Measurements from ENCODE around the gene INPP5B. TPM values are rescaled to one million over a fixed set of nuclear protein-coding genes. Genes with fewer than 3 reads are reported as not detected.
"Not testable (repeated sequence)": the region's sequence is repeated elsewhere in the genome, so short reads cannot be mapped to it uniquely, and the experiment has no call there.

Gene INPP5B
- total RNA-seq, 1 experiment from 2014 or later = 26.8 TPM

GRCh38 chr1:37901893-37902225 is 45.0 kb downstream of the INPP5B start (continued):
- no peak for TF ChIP-seq ZNF219 (CRISPR knock-in tag; IDR thresholded peaks at IDR 0.05; ENCODE audit: borderline replicate concordance)
- no peak for TF ChIP-seq KAT7 (CRISPR knock-in tag; IDR thresholded peaks at IDR 0.05; ENCODE audit: borderline replicate concordance)
- TF ChIP-seq ATF3 (CRISPR knock-in tag; conservative IDR thresholded peaks at IDR 0.05) = no peak
- no peak for TF ChIP-seq ZBTB43 (CRISPR knock-in tag; IDR thresholded peaks at IDR 0.05)
- no peak for TF ChIP-seq ATF1 (CRISPR knock-in tag; IDR thresholded peaks at IDR 0.05)
- no peak for TF ChIP-seq JAZF1 (CRISPR knock-in tag; IDR thresholded peaks at IDR 0.05)
- TF ChIP-seq TEAD1 (CRISPR knock-in tag; IDR thresholded peaks at IDR 0.05) = no peak
- no peak for TF ChIP-seq PREB (CRISPR knock-in tag; IDR thresholded peaks at IDR 0.05; ENCODE audit: borderline replicate concordance)

GRCh38 chr1:37901191-37901892 is 45.5 kb downstream of the INPP5B start:
- peaks cover 19% of the 10 kb centered on the region for H3K36me3 Mint-ChIP-seq
- no peak overlapping the region for H3K27ac Mint-ChIP-seq

GRCh38 chr1:37897563-37897962 is 49.3 kb downstream of the INPP5B start:
- not testable (repeated sequence) for H3K4me1 Mint-ChIP-seq; H3K27me3 Mint-ChIP-seq (ENCODE audit: low read depth)

More at GRCh38 chr1:37901191-37901892, 45.5 kb downstream of the INPP5B start:
- no peak overlapping the region for H3K4me3 Mint-ChIP-seq
- DNase-seq (ENCODE audit: low spot score) (no peak), ATAC-seq (no peak)
- ChIA-PET POLR2A (no interaction called here), CTCF (interaction anchor here (1.4 to 1.6 kb wide), 2 partner anchors 35 to 42 kb away, joined by 3 to 5 read pairs; no protein-coding TSS in a partner anchor)
- TF ChIP-seq KAT7 (CRISPR knock-in tag; IDR thresholded peaks at IDR 0.05; ENCODE audit: borderline replicate concordance) (no peak), SMAD4 (CRISPR knock-in tag; IDR thresholded peaks at IDR 0.05) (no peak), ZNF281 (CRISPR knock-in tag; IDR thresholded peaks at IDR 0.05) (no peak), ELF4 (CRISPR knock-in tag; IDR thresholded peaks at IDR 0.05; ENCODE audit: low read depth) (no peak)
- no peaks in the 10 kb centered on the region; the same call in none of the 2 replicates for H3K9me3 Mint-ChIP-seq
- H3K27me3 Mint-ChIP-seq (ENCODE audit: low read depth) = no peaks in the 10 kb centered on the region
- 0 out of 2 replicates have a peak, but pooled peaks cover 7% of the 10 kb centered on the region for H3K4me1 Mint-ChIP-seq

GRCh38 chr1:37893673-37894072 is 53.2 kb downstream of the INPP5B start:
- CTCF ChIA-PET = interaction anchor here (0.5 to 0.9 kb wide), 5 partner anchors 34 to 151 kb away, joined by 3 to 4 read pairs (median 3); no protein-coding TSS in a partner anchor
- Mint-ChIP-seq H3K9me3 (no peaks in the 10 kb centered on the region), H3K27me3 (ENCODE audit: low read depth) (no peaks in the 10 kb centered on the region), H3K36me3 (peaks cover 6% of the 10 kb centered on the region), H3K27ac (no peak overlapping the region), H3K4me1 (no peaks in the 10 kb centered on the region), H3K4me3 (no peak overlapping the region)
- no peak for DNase-seq (ENCODE audit: low spot score)
- ATAC-seq = no peak
- POLR2A ChIA-PET = no interaction called here
- TF ChIP-seq AR (CRISPR knock-in tag; IDR thresholded peaks at IDR 0.05) (no peak), ESRRA (CRISPR knock-in tag; IDR thresholded peaks at IDR 0.05; ENCODE audit: borderline replicate concordance) (no peak), NFE2L1 (CRISPR knock-in tag; IDR thresholded peaks at IDR 0.05) (no peak), ZNF317 (CRISPR knock-in tag; IDR thresholded peaks at IDR 0.05; ENCODE audit: borderline replicate concordance, low read depth) (no peak), ZNF512 (CRISPR knock-in tag; IDR thresholded peaks at IDR 0.05; ENCODE audit: borderline replicate concordance) (no peak)

More at GRCh38 chr1:37897563-37897962, 49.3 kb downstream of the INPP5B start:
- TF ChIP-seq HMGA2 (CRISPR knock-in tag; IDR thresholded peaks at IDR 0.05) = peak; percentile 90
- CTCF ChIA-PET; H3K36me3 Mint-ChIP-seq; H3K4me3 Mint-ChIP-seq; DNase-seq (ENCODE audit: low spot score); POLR2A ChIA-PET; ATAC-seq; H3K27ac Mint-ChIP-seq; H3K9me3 Mint-ChIP-seq: not testable (repeated sequence)
